ENCODE results near the gene ARID5B.

DNA sequence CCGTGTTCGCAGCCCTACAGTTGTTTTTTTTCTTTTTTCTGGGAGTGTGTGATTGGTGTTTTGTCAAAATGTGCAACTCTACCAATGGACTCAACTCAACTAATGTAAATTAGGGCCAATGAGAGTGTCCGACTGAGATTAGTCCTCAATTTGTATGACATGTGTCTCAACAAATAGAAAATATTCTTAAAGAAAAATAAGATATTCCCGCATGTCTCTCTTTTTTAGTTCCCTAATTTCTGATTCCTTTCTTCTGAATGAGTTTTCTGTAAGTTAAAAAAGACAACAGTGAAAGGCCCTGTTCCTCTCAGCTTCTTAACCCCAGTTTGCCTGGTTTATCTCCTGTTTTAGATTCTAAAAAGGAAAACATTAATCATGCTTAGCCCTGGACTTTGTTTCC lies 61.5 kb downstream of the ARID5B start:
- no peak for TF ChIP-seq CTCF (IDR thresholded peaks at IDR 0.05; ENCODE audit: poor library complexity, severe bottlenecking)
- TF ChIP-seq POLR2AphosphoS5 (IDR thresholded peaks at IDR 0.05), result no peak
- TF ChIP-seq, protein P1, sequence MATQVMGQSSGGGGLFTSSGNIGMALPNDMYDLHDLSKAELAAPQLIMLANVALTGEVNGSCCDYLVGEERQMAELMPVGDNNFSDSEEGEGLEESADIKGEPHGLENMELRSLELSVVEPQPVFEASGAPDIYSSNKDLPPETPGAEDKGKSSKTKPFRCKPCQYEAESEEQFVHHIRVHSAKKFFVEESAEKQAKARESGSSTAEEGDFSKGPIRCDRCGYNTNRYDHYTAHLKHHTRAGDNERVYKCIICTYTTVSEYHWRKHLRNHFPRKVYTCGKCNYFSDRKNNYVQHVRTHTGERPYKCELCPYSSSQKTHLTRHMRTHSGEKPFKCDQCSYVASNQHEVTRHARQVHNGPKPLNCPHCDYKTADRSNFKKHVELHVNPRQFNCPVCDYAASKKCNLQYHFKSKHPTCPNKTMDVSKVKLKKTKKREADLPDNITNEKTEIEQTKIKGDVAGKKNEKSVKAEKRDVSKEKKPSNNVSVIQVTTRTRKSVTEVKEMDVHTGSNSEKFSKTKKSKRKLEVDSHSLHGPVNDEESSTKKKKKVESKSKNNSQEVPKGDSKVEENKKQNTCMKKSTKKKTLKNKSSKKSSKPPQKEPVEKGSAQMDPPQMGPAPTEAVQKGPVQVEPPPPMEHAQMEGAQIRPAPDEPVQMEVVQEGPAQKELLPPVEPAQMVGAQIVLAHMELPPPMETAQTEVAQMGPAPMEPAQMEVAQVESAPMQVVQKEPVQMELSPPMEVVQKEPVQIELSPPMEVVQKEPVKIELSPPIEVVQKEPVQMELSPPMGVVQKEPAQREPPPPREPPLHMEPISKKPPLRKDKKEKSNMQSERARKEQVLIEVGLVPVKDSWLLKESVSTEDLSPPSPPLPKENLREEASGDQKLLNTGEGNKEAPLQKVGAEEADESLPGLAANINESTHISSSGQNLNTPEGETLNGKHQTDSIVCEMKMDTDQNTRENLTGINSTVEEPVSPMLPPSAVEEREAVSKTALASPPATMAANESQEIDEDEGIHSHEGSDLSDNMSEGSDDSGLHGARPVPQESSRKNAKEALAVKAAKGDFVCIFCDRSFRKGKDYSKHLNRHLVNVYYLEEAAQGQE (IDR thresholded peaks at IDR 0.05; ENCODE audit: borderline replicate concordance), result no peak
- TF ChIP-seq EZH2 (IDR thresholded peaks at IDR 0.05; ENCODE audit: borderline replicate concordance, insufficient read depth, low read length, poor library complexity, severe bottlenecking), result no peak
- no peak for TF ChIP-seq SMC3 (conservative IDR thresholded peaks at IDR 0.05; ENCODE audit: poor library complexity)
- TF ChIP-seq MXI1 (conservative IDR thresholded peaks at IDR 0.05; ENCODE audit: poor library complexity, severe bottlenecking), result no peak
- no peak for TF ChIP-seq RAD21 (conservative IDR thresholded peaks at IDR 0.05)
- TF ChIP-seq EP300 (conservative IDR thresholded peaks at IDR 0.05; ENCODE audit: poor library complexity, severe bottlenecking), result no peak
- TF ChIP-seq TAF1 (IDR thresholded peaks at IDR 0.05; ENCODE audit: low read depth), result no peak

Measured in neural cell (in vitro differentiated cells).